Left renal cortex interstitium (tissue), 4 donors: ENCODE data around the gene TGIF1. TPM values are rescaled to one million over a fixed set of nuclear protein-coding genes. Genes with fewer than 3 reads are reported as not detected.

Source experiments
- DNase-seq, 4 donors: peaks; one replicate each; pipeline ENCODE4 v3.0.0-alpha.2; 2013; ENCODE audit warnings: low read depth in 4 of 4, low spot score in 2 of 4, missing footprints in 1 of 4
- polyA plus RNA-seq, 4 donors: library from polyadenylated mRNA; unstranded; fragments of 120-200 nt; gene quantifications; one replicate each; pipeline ENCODE4 v1.2.1, GENCODE V29; 2013; ENCODE audit not compliant: insufficient read length in 4 of 4

TGIF1 gene
- polyA plus RNA-seq, 4 donors, result 78.4 to 92.4 (median 84.5) TPM

GRCh38 chr18:3479978-3480509 lies 30.1 kb downstream of the TGIF1 start:
- DNase-seq, result no peak

- no peak for DNase-seq
Observed at GRCh38 chr18:3480827-3481573, 31.0 kb downstream of the TGIF1 start.

GRCh38 chr18:3481696-3482210 lies 31.8 kb downstream of the TGIF1 start:
- DNase-seq, result peak in 1 of 4 donors; percentile 55

- DNase-seq, result no peak
Observed at GRCh38 chr18:3482258-3482657, 32.3 kb downstream of the TGIF1 start.

- no peak for DNase-seq
Observed at GRCh38 chr18:3485153-3486149, 35.5 kb downstream of the TGIF1 start.

- no peak for DNase-seq
Observed at GRCh38 chr18:3486512-3486911, 36.5 kb downstream of the TGIF1 start.

GRCh38 chr18:3489462-3489861 lies 39.5 kb downstream of the TGIF1 start:
- no peak for DNase-seq

- DNase-seq, result no peak
Observed at GRCh38 chr18:3491981-3492555, 42.1 kb downstream of the TGIF1 start.

GRCh38 chr18:3492721-3493120 lies 42.7 kb downstream of the TGIF1 start:
- no peak for DNase-seq

GRCh38 chr18:3493501-3494244 lies 43.7 kb downstream of the TGIF1 start:
- no peak for DNase-seq

- DNase-seq, result no peak
Observed at GRCh38 chr18:3494245-3494526, 44.2 kb downstream of the TGIF1 start.

- DNase-seq, result no peak
Observed at GRCh38 chr18:3494569-3494968, 44.6 kb downstream of the TGIF1 start.

- no peak for DNase-seq
Observed at GRCh38 chr18:3495691-3496430, 45.9 kb downstream of the TGIF1 start.

GRCh38 chr18:3498698-3499471 lies 48.9 kb downstream of the TGIF1 start:
- peak in 1 of 4 donors; percentile 36 for DNase-seq

GRCh38 chr18:3499501-3499900 lies 49.5 kb downstream of the TGIF1 start:
- DNase-seq, result no peak

GRCh38 chr18:3500016-3500415 lies 50.0 kb downstream of the TGIF1 start:
- DNase-seq, result no peak

GRCh38 chr18:3502650-3503049 lies 52.7 kb downstream of the TGIF1 start:
- DNase-seq, result no peak

GRCh38 chr18:3504637-3505036 lies 54.7 kb downstream of the TGIF1 start:
- no peak for DNase-seq
